KG1 (cell line): Measurements from ENCODE around the gene SDC4.

Experiments
- DNase-seq: peaks from one replicate; lab custom pipeline; 2025; lab: John Stamatoyannopoulos, UW

SDC4 gene

DNA sequence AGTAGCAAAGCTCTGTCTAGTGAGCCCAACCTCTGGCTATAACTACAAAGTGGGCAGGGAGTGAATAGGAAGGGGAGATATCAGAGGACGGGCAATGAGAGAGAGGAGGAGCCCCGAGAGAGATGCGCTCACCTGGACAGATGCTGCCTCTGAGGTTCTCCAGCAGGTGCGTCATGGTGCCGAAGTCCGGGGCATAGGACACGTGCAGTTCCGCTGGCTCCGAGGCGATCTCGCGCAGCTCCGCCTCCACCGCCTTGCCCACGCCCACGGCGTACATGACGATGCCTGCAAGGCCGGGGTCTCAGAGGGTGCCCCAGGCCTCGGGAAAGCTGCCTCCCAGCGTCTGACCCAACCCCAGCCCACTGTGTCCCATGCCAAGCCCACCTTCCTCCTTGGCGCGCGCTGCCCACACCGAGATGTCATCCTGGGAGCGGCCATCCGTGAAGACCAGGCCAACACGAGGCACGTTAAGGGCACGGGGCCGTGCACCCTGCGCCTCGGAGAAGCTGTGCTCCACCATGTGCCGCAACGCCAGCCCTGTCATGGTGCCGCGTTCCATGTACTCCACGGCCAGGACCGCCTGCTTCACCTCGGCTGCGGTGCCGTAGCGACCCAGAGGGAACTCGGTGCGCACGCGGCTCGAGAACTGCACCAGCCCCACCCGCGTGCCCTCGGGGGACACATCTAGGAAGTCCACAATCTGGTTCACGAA is 50.3 kb downstream of the SDC4 start:
- DNase-seq = no peak

DNA sequence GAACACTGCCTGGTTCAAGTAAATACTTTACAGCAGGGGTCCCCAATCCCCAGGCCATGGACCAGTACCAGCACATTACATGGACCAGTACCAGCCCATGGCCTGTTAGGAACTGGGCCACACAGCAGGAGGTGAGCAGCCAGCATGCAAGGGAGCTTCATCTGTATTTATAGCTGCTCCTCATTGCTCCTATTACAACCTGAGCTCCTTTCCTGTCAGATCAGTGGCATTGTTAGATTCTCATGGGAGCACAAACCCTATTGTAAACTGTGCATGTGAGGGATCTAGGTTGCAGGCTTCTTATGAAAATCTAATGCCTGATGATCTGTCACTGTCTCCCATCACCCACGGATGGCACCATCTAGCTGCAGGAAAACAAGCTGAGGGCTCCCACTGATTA is 53.6 kb downstream of the SDC4 start:
- no peak for DNase-seq

DNA sequence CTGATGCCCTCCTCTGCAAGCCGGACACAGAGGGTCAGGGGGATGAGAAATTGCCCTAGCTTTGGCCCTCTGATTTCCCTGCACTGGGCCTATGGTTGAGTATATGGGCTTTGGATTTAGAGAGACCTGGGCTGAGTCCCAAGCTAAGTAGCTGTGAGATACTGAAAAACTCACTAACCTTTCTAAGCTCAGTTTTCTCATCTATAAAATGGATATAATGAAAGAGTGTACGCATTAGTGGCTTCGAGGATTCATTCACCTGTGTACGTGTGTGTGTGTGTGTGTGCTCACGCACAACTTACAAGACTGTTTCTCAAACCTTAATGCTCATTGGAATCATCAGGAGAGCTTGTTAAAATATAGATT is 54.2 kb downstream of the SDC4 start:
- no peak for DNase-seq

DNA sequence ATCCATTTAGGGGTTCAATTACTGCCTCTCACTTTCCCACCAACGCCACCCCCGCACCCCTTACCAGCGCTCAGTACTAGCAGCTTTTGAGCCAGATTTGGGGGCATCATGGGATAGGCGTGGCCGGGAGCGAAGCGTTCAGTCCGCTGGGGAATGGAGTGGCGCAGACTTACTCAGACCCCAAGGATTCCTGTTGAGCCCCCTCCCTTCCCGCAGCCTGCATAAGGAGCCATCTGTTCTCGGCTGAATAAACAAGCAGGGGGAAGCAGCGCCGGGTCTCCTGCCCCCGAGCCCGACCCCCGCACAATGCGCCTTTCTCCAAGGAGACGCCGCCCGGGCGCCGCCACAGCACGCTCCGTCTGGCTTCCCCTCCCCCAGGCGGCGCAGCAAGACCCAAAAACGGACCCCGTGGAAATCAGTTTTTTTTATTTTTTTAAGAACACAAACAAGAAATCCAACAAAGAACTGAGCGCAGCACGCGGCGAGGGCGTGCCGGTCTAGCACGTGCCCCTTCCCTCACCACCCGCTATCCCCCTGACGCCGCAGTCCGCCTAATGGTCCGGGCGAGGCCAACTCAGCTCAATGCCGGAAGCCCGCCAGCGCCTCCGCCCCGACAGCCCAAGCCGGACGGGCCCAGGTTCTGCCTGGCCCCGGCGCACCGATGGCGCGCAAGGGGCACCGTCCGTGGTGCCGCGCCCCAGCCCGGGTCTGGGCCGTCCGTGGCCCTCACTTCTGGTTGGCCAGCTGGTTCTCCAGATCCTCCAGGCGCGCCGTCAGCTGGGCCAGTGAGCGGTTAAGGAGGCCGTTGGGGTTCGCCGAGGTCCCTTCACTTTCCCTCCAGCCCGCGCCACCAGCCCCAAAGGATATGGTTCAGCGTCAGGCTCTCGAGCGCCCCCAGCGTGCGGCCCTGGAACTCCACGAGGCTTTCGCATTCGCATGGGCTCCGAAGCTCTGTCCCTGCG is 54.9 kb downstream of the SDC4 start:
- peak; percentile 67 for DNase-seq

DNA sequence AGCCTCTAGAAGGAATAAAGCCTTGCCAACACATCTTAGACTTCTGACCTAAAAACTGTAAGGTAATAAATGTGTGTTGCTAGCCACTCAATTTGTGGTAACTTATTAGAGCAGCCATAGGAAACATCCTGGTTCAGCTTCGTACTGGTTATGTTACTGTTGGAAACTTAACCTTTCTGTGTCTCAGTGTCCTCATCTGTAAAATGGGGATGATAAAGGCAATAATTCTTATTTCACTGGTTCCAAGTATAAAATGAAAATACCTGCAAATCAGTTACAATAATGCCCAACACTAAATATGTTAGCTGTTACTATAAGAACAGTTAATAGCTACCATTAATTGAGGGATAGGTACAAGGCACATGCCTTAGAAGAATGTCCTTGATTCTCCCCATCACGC is 55.9 kb downstream of the SDC4 start:
- no peak for DNase-seq

DNA sequence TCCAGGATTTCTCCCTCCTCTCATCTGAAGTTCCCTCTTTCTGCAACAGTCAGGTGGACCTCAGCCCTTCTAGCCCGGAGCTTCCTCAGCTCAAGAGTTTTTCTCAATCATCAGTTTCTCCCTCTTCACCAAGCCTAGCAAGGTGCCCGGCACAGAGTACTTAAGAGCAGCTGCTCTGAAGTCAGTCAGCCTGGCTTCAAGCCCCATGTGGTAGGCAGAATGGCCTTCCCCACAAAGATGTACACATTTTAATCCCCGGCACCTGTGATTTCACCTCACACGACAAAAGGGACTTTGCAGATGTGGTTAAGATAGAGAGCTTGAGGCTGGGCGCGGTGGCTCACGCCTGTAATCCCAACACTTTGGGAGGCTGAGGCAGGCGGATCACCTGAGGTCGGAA is 56.7 kb downstream of the SDC4 start:
- no peak for DNase-seq

DNA sequence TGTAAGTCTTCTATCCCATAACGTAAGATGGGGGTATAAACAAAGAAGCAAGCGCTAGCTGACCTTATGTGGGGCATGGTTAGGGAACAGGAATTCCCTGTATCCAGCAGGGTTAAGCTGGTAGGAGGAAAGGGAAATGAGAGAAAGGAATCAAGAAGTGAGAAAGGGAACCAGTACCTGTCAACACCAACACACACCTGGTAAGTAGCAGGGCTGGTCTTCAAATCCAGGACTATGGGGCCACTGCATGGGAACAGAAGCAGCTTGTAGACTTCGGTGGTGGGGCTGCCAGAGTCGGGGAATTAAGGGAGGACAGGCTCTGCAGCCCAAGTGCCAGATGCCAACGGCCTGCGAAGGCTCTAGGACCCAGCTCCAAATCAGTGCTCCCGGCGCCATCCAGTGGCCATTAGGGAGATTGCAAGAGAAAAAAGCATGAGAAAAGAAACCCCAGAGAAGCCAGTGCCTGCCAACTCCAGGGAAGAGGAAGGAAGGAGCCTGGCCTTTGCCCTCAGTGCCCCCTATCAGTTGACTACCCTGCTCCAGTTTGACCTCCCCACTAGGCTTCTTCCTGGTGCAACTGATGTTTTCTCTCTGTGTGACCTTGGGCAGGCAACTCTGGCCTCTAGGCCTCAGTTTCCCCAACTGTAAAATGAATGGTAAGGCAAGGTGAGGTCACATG is 57.4 kb downstream of the SDC4 start:
- peak; percentile 67 for DNase-seq

DNA sequence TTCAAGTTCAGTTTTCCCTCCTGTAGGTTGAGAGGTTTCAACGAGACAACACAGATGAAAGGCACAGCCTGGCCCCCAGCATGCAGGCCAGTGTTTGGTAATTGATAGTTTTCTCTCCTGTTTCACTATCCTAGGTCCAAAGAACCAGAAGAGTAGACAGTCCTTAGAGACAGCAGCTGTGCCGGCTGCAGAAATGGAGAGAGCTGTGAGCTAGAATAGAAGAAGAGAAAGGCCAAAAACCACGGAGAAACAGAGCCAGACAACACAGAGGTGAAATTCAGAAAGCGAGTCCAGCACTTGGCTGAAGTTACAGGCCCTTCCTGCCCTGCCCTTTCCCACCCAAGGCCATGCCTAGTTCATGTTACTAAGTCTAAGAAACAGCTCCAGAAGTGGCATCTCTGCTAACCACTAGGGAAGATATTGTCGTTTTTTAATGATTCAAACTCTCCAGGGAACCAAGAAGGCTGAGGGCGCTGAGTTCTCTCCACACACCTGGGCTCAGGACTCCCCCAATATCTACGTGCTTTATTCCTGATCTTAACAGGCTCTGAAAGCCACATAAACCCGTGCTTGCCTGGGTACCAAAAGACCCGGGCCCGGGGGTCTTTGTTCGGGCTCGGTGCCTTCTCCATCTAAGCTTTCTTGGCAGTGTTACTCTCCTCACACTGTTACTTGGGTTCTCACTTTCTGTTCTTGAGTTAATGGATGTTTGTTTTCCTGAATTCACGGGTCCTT is 58.1 kb downstream of the SDC4 start:
- DNase-seq = no peak

DNA sequence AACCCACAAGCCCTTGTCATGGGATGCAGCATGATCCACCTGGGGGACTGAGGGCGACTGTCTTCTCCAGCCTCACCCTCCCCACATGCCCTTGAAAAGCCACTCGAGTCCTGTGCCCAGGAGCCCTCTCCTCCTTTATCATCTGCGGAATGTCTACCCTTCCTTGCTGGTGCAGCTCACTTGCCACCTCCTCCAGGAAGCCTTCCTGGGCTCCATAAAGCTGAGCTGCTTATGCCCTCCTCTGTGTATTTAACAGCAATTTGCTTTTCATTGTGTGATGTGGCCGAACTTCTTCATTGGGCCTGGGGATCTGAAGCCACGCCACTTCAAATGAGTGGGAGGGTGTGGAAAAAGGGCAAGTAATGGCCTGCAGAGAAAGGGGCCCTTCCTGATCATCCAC is 59.4 kb downstream of the SDC4 start:
- no peak for DNase-seq

DNA sequence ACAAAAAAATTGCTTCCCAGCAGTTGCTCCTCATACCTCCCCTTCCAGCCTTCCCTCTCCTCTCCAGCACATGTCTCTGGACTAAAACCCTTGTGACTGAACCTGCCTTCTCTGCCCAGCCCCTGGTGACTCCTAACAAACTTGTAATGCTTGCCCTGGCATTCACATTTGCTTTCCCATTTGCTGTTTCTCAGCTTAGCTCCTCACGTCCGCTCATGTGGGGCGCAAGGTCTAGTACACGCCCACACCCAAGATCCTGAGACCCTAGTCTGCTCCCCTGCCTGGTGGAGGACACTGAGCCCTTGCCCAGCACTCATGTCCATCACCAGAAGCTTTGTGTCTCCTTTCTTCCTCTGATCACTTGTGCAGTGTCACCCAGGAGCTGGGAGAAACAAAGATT is 59.8 kb downstream of the SDC4 start:
- DNase-seq = no peak

DNA sequence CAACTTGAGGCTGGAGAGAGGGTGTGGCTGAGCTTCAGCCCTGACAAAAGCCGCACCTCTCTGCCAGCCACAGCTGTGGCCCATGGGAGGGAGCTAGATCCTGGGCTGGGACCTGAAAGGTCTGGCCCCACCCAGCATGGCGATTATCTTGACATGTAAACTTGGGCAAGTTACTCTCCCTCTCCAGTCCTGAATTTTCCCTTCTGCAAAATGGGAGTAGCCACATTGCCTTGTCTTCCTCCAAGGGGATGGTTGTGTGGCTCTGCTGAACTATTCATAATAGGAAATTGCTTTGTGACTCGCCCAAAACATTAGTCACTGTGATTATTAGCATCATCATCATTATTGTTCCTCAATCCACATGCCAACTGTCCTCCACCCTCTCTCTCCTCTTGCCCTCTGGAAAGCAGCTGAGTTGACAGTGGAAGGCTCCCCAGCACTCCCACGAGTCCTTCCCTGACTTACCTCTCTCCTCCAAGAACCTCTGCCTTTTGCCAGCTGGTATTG is 64.6 kb downstream of the SDC4 start:
- DNase-seq = no peak

DNA sequence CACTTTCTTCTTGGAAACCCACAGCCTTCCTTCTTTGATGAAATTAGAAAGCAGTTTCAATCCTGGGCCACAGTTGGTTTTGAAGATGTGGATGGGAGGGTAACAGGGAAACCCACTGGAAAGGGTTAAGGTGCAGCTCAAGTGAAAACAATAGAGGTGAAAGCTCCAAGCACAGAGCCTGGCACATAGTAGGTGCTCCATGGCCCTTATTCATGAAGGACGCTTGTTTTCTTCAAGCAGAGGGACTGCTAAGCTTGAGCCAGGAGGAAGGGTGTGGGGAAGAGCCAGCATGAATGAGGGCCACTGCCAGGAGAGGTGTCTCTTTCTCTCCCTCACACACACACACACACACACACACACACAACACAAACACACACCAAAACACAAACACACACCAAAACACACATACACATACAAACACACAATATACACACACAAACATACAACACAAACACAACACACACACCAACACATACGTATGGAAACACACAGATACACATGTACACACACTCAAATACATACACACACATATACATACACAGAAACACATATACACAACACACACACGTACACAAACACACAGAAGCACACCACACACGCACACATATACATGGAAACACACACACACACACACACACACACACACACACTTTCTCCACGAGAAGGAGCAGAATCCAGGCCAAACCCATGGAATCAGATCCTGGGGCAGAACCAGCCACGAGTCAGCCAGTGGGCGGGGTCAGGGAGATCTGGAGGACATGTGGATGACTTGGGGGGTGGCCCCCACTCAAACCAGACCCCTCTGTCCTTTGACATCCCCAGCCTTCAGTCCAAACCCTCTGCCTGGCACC is 65.3 kb downstream of the SDC4 start:
- no peak for DNase-seq

DNA sequence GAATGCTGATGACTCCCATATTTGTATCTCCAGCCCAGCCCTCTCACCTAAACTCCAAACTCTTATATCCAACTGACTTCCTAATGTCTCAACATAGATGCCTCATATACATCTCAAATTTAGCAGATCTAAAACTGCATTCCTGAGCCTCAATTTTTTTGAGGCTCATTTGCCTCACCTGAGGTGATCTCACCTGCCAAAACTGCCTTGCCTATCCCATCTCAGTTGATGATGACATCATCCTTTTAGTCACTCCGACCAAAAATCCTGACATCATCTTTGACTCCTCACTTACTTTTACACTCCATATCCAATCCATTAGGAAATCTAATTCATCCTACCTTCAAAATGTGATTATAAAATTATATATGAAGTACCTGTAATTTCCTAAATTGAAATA is 68.2 kb downstream of the SDC4 start:
- DNase-seq = no peak

DNA sequence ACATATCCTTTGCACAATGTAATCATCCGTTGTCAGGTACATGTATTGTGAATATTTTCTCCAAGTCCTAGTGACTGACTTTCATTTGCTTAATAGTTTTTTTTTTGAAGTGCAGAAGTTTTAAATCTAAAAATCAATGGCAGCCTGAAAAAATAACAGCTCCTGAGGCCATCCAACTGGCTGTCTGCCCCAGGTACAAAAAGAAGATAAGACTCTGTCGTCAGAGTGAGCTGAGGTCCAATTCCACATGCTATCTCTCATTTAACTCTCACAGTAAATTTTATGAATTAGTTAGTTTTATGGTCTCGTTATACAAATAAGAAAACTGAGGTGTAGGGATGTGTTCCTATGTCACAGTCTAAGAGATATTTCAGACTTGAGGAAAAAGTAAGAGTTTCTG is 72.9 kb downstream of the SDC4 start:
- DNase-seq = no peak
